Activated T-cell treated with anti-CD3 and anti-CD28 coated beads for 1 hour (primary cell): Measurements from ENCODE around the gene GPR52.

ENCODE experiments used
- DNase-seq: peaks from one replicate; pipeline ENCODE4 v3.0.0-alpha.2; 2020; ENCODE audit warnings: low read depth

The GPR52 gene

GRCh38 chr1:174466607-174467006 is 18.8 kb downstream of the GPR52 start:
- DNase-seq, result no peak

DNA sequence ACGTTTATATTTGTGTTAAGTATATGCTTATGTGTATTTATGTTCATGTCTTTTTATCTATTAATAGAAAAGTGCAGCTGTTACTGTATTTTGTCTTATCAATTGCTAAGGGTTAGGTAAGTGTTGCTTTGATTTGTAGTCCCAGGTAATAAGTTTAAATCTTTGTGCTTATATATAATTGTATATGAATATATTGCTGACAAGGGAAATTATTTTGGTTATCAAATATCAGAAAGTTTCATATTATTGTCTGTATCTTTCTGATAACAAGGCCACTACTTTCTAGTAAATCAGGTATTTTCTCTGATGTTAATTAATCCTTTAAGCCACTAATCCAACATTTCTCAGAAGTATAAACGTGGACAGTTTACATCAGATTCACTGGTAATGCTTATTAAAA is 21.3 kb downstream of the GPR52 start:
- no peak for DNase-seq

GRCh38 chr1:174469687-174470086 is 21.9 kb downstream of the GPR52 start:
- DNase-seq, result no peak

- DNase-seq, result no peak
These were observed 31.5 kb downstream of the GPR52 start for GRCh38 chr1:174479281-174479680.

- no peak for DNase-seq
These were observed 32.6 kb downstream of the GPR52 start for GRCh38 chr1:174480324-174480723.

DNA sequence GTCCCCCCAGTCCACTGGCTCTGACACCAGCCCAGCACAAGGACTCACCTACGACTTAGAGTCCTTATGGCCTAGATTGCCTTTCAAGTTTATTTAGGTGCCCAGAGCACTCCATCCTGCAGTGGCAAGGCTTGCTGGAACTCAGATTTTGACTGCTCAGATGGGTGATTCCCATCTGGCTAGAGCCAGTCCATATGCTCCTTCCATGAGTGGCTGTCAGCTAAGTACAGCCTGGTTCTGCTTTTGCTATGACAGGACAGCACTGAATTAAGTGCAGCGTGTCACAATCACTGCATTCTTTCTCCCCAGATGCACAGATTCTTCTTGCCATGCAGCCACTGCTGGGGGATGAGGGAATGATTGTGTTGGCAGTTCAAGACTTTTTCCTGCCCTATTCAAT is 43.8 kb downstream of the GPR52 start:
- no peak for DNase-seq

DNA sequence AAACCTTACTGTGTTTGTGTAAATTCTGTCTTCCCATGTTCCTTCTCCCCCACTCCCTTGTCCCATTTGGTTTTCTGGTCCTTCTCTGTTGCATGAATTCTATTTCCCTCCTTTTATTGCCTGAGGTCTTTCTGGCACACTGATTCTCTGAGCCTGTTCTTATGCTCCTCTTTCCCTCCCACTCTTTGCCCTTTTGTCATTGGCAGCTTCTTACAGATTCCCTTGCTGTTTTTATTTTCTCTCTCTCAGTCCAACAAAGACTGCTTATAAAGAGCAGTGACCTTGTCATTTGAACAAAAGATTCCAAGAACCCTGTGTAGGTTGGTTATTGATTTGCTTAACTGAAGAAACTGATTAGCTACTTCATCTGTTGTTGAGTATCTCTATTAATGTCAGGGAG is 49.7 kb downstream of the GPR52 start:
- no peak for DNase-seq
